Measurements from ENCODE around the gene GOSR1.
"Not testable (repeated sequence)": the region's sequence is repeated elsewhere in the genome, so short reads cannot be mapped to it uniquely, and the experiment has no call there.

Gene GOSR1

DNA sequence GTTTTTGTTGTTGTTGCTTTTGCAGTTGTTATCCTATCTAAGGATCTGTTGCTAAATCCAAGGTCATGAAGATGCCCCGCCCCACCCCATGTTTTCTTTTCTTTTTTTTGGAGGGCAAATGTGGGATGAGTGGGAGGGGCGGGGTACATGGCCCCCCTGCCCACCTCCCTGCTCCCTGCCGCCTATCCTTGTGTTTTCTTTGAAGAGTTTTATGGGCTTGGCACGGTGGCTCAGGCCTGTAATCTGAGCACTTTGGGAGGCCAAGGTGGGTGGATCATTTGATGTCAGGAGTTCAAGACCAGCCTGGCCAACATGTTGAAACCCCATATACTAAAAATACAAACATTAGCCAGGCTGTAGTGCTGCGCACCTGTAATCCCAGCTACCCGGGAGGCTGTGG lies 18.8 kb upstream of the GOSR1 start:
- no peaks in the 10 kb centered on the region for H3K27me3 ChIP-seq (replicated peaks; ENCODE audit: control insufficient read depth, insufficient read depth, low read length, poor library complexity, severe bottlenecking)
- peaks cover 35% of the 10 kb centered on the region for H3K36me3 ChIP-seq (ENCODE audit: control insufficient read depth, insufficient read depth, low read length)
- H3K4me1 ChIP-seq (ENCODE audit: control insufficient read depth, insufficient read depth, low read length, poor library complexity, severe bottlenecking), result no peaks in the 10 kb centered on the region
- H3K4me3 ChIP-seq (ENCODE audit: insufficient read depth, low read depth, low read length, poor library complexity, severe bottlenecking), result no peak overlapping the region
- no peak overlapping the region for H3K27ac ChIP-seq (ENCODE audit: insufficient read depth, low read length, poor library complexity, severe bottlenecking)
- no peaks in the 10 kb centered on the region for H3K9me3 ChIP-seq (ENCODE audit: control insufficient read depth, low read length)
- no peak for DNase-seq

DNA sequence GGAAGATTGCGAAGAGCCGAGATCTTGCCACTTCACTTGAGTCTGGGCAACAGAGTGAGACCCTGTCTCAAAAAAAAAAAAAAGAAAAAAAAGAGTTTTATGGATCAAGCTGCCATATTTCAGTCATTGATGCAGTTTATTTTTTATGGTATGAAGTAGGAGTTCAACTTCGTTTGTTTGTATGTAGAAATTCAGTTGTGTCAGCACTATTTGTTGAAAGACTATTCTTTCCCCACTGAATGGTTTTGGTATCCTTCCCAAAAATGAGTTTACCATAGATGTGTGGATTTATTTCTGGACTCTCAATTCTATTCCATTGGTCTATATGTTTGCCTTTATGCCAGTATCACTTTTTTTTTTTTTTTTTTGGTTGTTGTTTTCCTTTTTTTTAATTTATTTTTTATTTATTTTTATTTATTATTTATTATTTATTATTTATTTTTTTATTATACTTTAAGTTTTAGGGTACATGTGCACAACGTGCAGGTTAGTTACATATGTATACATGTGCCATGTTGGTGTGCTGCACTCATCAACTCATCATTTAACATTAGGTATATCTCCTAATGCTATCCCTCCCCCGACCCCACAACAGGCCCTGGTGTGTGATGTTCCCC lies 18.3 kb upstream of the GOSR1 start:
- not testable (repeated sequence) for H3K4me1 ChIP-seq (ENCODE audit: control insufficient read depth, insufficient read depth, low read length, poor library complexity, severe bottlenecking); H3K4me3 ChIP-seq (ENCODE audit: insufficient read depth, low read depth, low read length, poor library complexity, severe bottlenecking); H3K27me3 ChIP-seq (replicated peaks; ENCODE audit: control insufficient read depth, insufficient read depth, low read length, poor library complexity, severe bottlenecking); H3K27ac ChIP-seq (ENCODE audit: insufficient read depth, low read length, poor library complexity, severe bottlenecking); DNase-seq; H3K9me3 ChIP-seq (ENCODE audit: control insufficient read depth, low read length)
- H3K36me3 ChIP-seq (ENCODE audit: control insufficient read depth, insufficient read depth, low read length), result peaks cover 36% of the 10 kb centered on the region

DNA sequence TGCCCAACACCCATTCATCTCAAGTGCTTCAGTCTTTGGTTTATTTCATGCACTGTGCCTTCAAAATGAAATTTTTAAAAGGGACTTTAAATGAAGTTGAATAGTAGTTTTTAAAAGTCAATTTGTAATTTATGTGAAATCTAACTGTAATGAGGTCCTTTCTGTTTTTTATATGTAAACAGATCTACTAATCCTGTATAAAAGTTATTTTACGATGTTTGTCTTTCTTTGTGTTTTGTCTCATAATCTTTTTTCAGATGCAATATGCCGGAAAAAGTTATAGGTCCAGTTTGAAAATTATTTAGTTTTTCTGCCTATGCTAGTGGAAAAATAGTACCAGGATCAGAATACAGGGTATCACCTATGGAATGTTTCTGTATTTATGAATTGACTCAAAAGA lies 8.7 kb upstream of the GOSR1 start:
- DNase-seq, result no peak
- no peaks in the 10 kb centered on the region for H3K9me3 ChIP-seq (ENCODE audit: control insufficient read depth, low read length)
- no peak overlapping the region for H3K27ac ChIP-seq (ENCODE audit: insufficient read depth, low read length, poor library complexity, severe bottlenecking)
- H3K36me3 ChIP-seq (ENCODE audit: control insufficient read depth, insufficient read depth, low read length), result peaks cover 4% of the 10 kb centered on the region
- no peaks in the 10 kb centered on the region for H3K4me1 ChIP-seq (ENCODE audit: control insufficient read depth, insufficient read depth, low read length, poor library complexity, severe bottlenecking)
- H3K27me3 ChIP-seq (replicated peaks; ENCODE audit: control insufficient read depth, insufficient read depth, low read length, poor library complexity, severe bottlenecking), result peaks cover 3% of the 10 kb centered on the region
- no peak overlapping the region for H3K4me3 ChIP-seq (ENCODE audit: insufficient read depth, low read depth, low read length, poor library complexity, severe bottlenecking)

DNA sequence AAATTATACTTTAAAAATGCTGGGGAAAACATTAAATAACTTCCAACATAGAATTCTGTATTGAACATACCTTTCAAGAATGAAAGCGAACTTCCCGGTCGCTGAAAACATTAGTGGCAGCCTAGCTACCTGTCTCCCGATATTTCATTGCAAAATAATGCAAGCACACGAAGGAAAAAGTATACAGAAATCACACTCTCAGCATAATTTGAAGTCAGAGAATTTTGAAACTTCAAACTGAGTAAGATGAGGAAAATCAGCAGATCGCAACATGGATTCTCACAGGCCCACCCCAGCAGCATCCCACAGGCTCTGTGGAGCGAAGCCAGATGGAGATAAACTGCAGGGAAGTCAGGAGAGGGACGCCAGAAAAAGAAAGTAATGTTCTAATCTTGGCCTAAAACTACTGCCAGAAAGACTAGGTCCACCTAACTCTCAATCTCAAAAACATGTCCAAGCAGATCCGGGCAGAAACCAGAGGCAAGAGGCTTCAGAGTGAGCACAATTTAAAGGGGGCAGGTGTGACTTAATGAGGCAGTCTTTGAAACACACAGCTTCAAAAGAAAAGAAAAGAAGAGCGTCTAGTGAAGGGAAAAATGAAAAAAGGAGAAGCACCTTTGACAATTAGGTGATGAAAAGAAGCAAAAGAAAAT lies 4.8 kb upstream of the GOSR1 start:
- DNase-seq, result no peak
- Histone ChIP-seq H3K27me3 (replicated peaks; ENCODE audit: control insufficient read depth, insufficient read depth, low read length, poor library complexity, severe bottlenecking) (peaks cover 3% of the 10 kb centered on the region), H3K9me3 (ENCODE audit: control insufficient read depth, low read length) (no peaks in the 10 kb centered on the region), H3K4me3 (ENCODE audit: insufficient read depth, low read depth, low read length, poor library complexity, severe bottlenecking) (no peak overlapping the region), H3K36me3 (ENCODE audit: control insufficient read depth, insufficient read depth, low read length) (no peaks in the 10 kb centered on the region), H3K4me1 (ENCODE audit: control insufficient read depth, insufficient read depth, low read length, poor library complexity, severe bottlenecking) (peaks cover 6% of the 10 kb centered on the region), H3K27ac (ENCODE audit: insufficient read depth, low read length, poor library complexity, severe bottlenecking) (no peak overlapping the region)

DNA sequence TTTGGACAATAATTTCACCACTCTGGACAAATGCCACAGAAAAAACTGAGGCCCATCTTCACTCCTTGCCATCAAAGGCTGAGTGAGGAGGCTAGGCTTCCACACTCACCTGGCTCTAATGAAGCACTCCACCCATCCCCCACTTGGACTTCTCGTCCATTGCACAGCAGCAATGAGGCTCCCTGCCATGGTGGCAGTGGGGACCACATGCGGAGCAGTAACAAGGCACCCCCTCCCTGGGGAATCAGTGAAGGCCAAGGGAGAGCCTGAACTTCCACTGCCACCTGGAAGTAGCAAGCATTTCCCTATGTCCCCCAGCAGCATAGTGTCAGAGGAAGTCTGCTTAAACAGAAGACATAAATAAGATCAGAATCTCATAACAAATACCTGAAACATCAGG lies 2.0 kb upstream of the GOSR1 start:
- peaks cover 10% of the 10 kb centered on the region for H3K4me1 ChIP-seq (ENCODE audit: control insufficient read depth, insufficient read depth, low read length, poor library complexity, severe bottlenecking)

DNA sequence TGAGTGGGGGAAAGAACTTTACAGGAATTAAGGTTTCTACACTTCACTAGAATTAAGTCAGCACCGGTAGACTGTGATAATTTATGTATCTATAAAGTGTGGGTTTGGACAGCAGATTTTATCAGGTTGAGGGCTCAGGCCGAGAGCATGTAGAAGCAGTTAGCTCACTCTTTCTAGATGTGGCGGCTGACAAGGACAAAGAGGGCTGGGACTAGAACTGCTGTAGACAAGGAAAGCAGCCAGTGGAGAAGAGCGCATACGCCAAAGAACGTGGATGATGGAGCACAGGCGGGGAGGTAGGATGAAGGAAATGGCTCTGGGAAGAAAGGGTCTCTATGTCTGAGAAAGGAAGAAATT lies 504 bp upstream of the GOSR1 start:
- H3K27ac ChIP-seq (ENCODE audit: insufficient read depth, low read length, poor library complexity, severe bottlenecking), result peak overlapping the region; percentile 99
- H3K4me1 ChIP-seq (ENCODE audit: control insufficient read depth, insufficient read depth, low read length, poor library complexity, severe bottlenecking), result peaks cover 10% of the 10 kb centered on the region
- H3K9me3 ChIP-seq (ENCODE audit: control insufficient read depth, low read length), result no peaks in the 10 kb centered on the region
- DNase-seq, result peak in 1 of 3 donors; percentile 2
- no peaks in the 10 kb centered on the region for H3K36me3 ChIP-seq (ENCODE audit: control insufficient read depth, insufficient read depth, low read length)
- H3K4me3 ChIP-seq (ENCODE audit: insufficient read depth, low read depth, low read length, poor library complexity, severe bottlenecking), result peak overlapping the region; percentile 99
- H3K27me3 ChIP-seq (replicated peaks; ENCODE audit: control insufficient read depth, insufficient read depth, low read length, poor library complexity, severe bottlenecking), result peaks cover 3% of the 10 kb centered on the region

More for the DNA sequence above, 2.0 kb upstream of the GOSR1 start:
- no peaks in the 10 kb centered on the region for H3K9me3 ChIP-seq (ENCODE audit: control insufficient read depth, low read length)
- no peak overlapping the region for H3K4me3 ChIP-seq (ENCODE audit: insufficient read depth, low read depth, low read length, poor library complexity, severe bottlenecking)
- no peak overlapping the region for H3K27ac ChIP-seq (ENCODE audit: insufficient read depth, low read length, poor library complexity, severe bottlenecking)
- no peaks in the 10 kb centered on the region for H3K36me3 ChIP-seq (ENCODE audit: control insufficient read depth, insufficient read depth, low read length)
- H3K27me3 ChIP-seq (replicated peaks; ENCODE audit: control insufficient read depth, insufficient read depth, low read length, poor library complexity, severe bottlenecking), result peaks cover 3% of the 10 kb centered on the region
- no peak for DNase-seq

DNA sequence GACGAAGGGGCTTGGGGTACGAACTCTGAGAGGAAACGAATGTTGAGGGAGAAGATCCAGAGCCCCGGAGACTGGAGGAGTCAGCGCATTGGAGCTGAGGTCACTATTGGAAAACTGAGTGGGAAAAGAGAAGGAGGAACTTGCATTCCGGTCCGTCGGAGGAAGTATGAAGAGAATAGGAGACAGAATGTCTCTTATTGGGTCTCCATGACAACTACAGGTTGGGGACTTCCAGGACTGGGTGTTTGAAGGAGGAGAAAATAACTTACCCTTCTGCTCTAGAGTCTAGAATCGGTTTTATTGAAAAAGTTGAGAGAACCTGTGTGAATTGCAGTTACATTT lies 537 bp downstream of the GOSR1 start:
- peak in 2 of 3 donors; percentile 12 to 18 for DNase-seq
- Histone ChIP-seq H3K4me1 (ENCODE audit: control insufficient read depth, insufficient read depth, low read length, poor library complexity, severe bottlenecking) (peaks cover 10% of the 10 kb centered on the region), H3K4me3 (ENCODE audit: insufficient read depth, low read depth, low read length, poor library complexity, severe bottlenecking) (peak overlapping the region; percentile 99), H3K27me3 (replicated peaks; ENCODE audit: control insufficient read depth, insufficient read depth, low read length, poor library complexity, severe bottlenecking) (no peaks in the 10 kb centered on the region), H3K9me3 (ENCODE audit: control insufficient read depth, low read length) (no peaks in the 10 kb centered on the region), H3K27ac (ENCODE audit: insufficient read depth, low read length, poor library complexity, severe bottlenecking) (peak overlapping the region; percentile 99), H3K36me3 (ENCODE audit: control insufficient read depth, insufficient read depth, low read length) (peaks cover 6% of the 10 kb centered on the region)

DNA sequence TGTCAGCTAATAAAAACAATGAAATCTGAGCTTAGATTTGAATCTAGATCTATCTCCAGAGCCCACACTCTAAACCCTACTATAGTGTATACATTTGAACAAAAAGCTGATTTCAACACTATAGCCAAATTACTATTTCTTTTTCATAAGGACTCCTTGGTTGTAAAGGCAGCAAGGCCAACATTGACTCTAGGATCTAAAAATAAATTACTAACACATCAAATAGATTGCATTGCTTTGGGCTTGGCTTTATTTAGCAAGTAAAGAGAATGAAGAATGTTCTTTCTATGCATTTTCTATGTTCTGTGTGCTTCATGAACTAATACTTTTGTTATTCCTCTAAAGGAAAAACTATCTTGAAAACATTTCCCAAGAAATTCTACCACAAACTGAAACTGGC lies 5.3 kb downstream of the GOSR1 start:
- no peaks in the 10 kb centered on the region for H3K27me3 ChIP-seq (replicated peaks; ENCODE audit: control insufficient read depth, insufficient read depth, low read length, poor library complexity, severe bottlenecking)
- no peaks in the 10 kb centered on the region for H3K9me3 ChIP-seq (ENCODE audit: control insufficient read depth, low read length)
- H3K27ac ChIP-seq (ENCODE audit: insufficient read depth, low read length, poor library complexity, severe bottlenecking), result no peak overlapping the region
- H3K4me3 ChIP-seq (ENCODE audit: insufficient read depth, low read depth, low read length, poor library complexity, severe bottlenecking), result no peak overlapping the region
- peaks cover 54% of the 10 kb centered on the region for H3K36me3 ChIP-seq (ENCODE audit: control insufficient read depth, insufficient read depth, low read length)
- peaks cover 4% of the 10 kb centered on the region for H3K4me1 ChIP-seq (ENCODE audit: control insufficient read depth, insufficient read depth, low read length, poor library complexity, severe bottlenecking)
- DNase-seq, result no peak

DNA sequence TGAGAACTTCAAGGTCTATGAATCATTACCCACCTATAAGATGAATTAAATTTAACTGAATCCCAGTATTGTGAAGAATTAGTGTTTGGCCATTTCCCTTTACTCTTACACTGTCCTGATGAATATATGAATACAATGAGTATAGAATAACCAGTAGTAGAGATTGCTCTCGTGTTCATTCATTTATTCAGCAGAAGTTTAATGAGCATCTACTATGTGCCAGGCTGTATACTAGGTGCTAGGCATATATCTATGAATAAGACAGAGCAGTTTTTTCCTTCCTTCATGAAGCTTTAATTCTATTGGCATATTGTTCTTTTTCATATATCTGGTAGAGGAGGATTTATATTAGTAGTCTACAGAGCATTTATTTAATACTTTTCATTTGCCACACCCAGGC lies 6.0 kb downstream of the GOSR1 start:
- no peaks in the 10 kb centered on the region for H3K27me3 ChIP-seq (replicated peaks; ENCODE audit: control insufficient read depth, insufficient read depth, low read length, poor library complexity, severe bottlenecking)
- no peak for DNase-seq
- peaks cover 55% of the 10 kb centered on the region for H3K36me3 ChIP-seq (ENCODE audit: control insufficient read depth, insufficient read depth, low read length)
- H3K4me3 ChIP-seq (ENCODE audit: insufficient read depth, low read depth, low read length, poor library complexity, severe bottlenecking), result no peak overlapping the region
- peaks cover 1% of the 10 kb centered on the region for H3K4me1 ChIP-seq (ENCODE audit: control insufficient read depth, insufficient read depth, low read length, poor library complexity, severe bottlenecking)
- H3K9me3 ChIP-seq (ENCODE audit: control insufficient read depth, low read length), result no peaks in the 10 kb centered on the region
- H3K27ac ChIP-seq (ENCODE audit: insufficient read depth, low read length, poor library complexity, severe bottlenecking), result no peak overlapping the region

DNA sequence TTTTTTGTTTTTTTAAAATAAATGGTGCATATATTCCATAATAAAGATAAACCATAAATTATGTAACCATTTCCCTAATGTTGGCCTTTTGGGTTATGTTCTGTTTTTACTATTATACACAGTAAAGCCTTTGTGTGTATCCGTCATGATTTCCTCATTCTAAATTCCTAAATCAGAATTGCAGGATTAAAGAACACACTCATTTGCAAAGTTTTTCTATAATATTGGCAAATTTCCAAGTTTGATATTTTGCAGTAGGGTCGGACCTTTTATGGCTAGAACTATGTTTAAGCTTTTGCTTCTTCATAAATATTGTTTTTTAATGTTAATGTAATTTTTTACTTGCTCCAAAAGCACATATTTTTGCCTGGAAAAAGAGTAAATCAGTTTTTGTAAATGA lies 16.6 kb downstream of the GOSR1 start:
- no peaks in the 10 kb centered on the region for H3K4me1 ChIP-seq (ENCODE audit: control insufficient read depth, insufficient read depth, low read length, poor library complexity, severe bottlenecking)
- H3K36me3 ChIP-seq (ENCODE audit: control insufficient read depth, insufficient read depth, low read length), result peaks cover 83% of the 10 kb centered on the region
- H3K9me3 ChIP-seq (ENCODE audit: control insufficient read depth, low read length), result no peaks in the 10 kb centered on the region
- no peak overlapping the region for H3K4me3 ChIP-seq (ENCODE audit: insufficient read depth, low read depth, low read length, poor library complexity, severe bottlenecking)
- DNase-seq, result no peak
- H3K27ac ChIP-seq (ENCODE audit: insufficient read depth, low read length, poor library complexity, severe bottlenecking), result no peak overlapping the region
- no peaks in the 10 kb centered on the region for H3K27me3 ChIP-seq (replicated peaks; ENCODE audit: control insufficient read depth, insufficient read depth, low read length, poor library complexity, severe bottlenecking)

All from effector memory CD4-positive, alpha-beta T cell (primary cell).